HTR-8/SVneo (cell line): ENCODE results near the gene CHAT.

ENCODE experiments used
- DNase-seq: peaks from one replicate; pipeline ENCODE4 v3.0.0; 2011; ENCODE audit warnings: low spot score, mixed read lengths; ENCODE audit not compliant: insufficient read length
- FAIRE-seq: peaks from 2 replicates; lab custom pipeline; 2011; peaks lifted over from hg19 to GRCh38; lab: Jason Lieb, UNC

Gene CHAT

GRCh38 chr10:49611166-49611815 is 2.5 kb upstream of the CHAT start:
- DNase-seq (no peak), FAIRE-seq (no peak)

GRCh38 chr10:49611816-49612512 is 1.9 kb upstream of the CHAT start:
- FAIRE-seq (no peak), DNase-seq (no peak)

- FAIRE-seq: no peak
- DNase-seq: no peak
Measured at GRCh38 chr10:49612513-49613164, 1.2 kb upstream of the CHAT start.

- FAIRE-seq (no peak), DNase-seq (no peak)
Measured at GRCh38 chr10:49613165-49613881, 514 bp upstream of the CHAT start.

- FAIRE-seq (no peak), DNase-seq (no peak)
Measured at GRCh38 chr10:49614242-49615198, 683 bp downstream of the CHAT start.

- no peak for DNase-seq
- no peak for FAIRE-seq
Measured at GRCh38 chr10:49615213-49615612, 1.4 kb downstream of the CHAT start.

- no peak for FAIRE-seq
Measured at GRCh38 chr10:49615721-49616120, 1.9 kb downstream of the CHAT start.

GRCh38 chr10:49616421-49617101 is 2.7 kb downstream of the CHAT start:
- FAIRE-seq (no peak), DNase-seq (no peak)

More at GRCh38 chr10:49615721-49616120, 1.9 kb downstream of the CHAT start:
- DNase-seq: no peak

- FAIRE-seq (no peak), DNase-seq (no peak)
Measured at GRCh38 chr10:49617121-49618020, 3.5 kb downstream of the CHAT start.

- DNase-seq: no peak
- FAIRE-seq: no peak
Measured at GRCh38 chr10:49618821-49619220, 5.0 kb downstream of the CHAT start.

GRCh38 chr10:49619613-49620012 is 5.8 kb downstream of the CHAT start:
- DNase-seq: no peak
- FAIRE-seq: no peak

- FAIRE-seq (no peak), DNase-seq (no peak)
Measured at GRCh38 chr10:49620286-49620810, 6.5 kb downstream of the CHAT start.

GRCh38 chr10:49620841-49621378 is 7.1 kb downstream of the CHAT start:
- FAIRE-seq: no peak
- no peak for DNase-seq

- DNase-seq: no peak
Measured at GRCh38 chr10:49621561-49621960, 7.7 kb downstream of the CHAT start.

GRCh38 chr10:49622426-49623425 is 8.9 kb downstream of the CHAT start:
- DNase-seq: no peak
- FAIRE-seq: no peak

More at GRCh38 chr10:49621561-49621960, 7.7 kb downstream of the CHAT start:
- no peak for FAIRE-seq

- DNase-seq (no peak), FAIRE-seq (no peak)
Measured at GRCh38 chr10:49624629-49625028, 10.8 kb downstream of the CHAT start.
